GM23338 (cell line): Measurements from ENCODE around the gene AKR1C1. TPM values are rescaled to one million over a fixed set of nuclear protein-coding genes. Genes with fewer than 3 reads are reported as not detected.

ENCODE experiments used
- ATAC-seq: fragments of 200-7000 bp; cut with Tn5 transposase; 3 replicates; pipeline ENCODE4 v1.9.1; 2020
- DNase-seq: peaks from one replicate; pipeline ENCODE4 v3.0.0-alpha.2; 2015; ENCODE audit warnings: low spot score
- H2AFZ ChIP-seq: fragments of 200-600 bp; sonication (generic); 2 replicates; pipeline ENCODE4 v1.8.0; 2016; ENCODE audit warnings: antibody characterized with exemption, mild to moderate bottlenecking, moderate library complexity
- H3F3A ChIP-seq: fragments of 200-600 bp; sonication (generic); replicated peaks from 2 replicates; pipeline ENCODE4 v1.8.0; 2017; ENCODE audit warnings: antibody characterized with exemption, mixed run types, low read depth
- H3K27ac ChIP-seq: fragments of 200-600 bp; sonication (generic); 2 replicates; pipeline ENCODE4 v1.6.1; 2016; ENCODE audit warnings: low read depth
- H3K27me3 ChIP-seq: fragments of 200-600 bp; sonication (generic); 2 replicates; pipeline ENCODE4 v1.8.0; 2016; ENCODE audit warnings: mild to moderate bottlenecking, mixed run types, moderate library complexity; ENCODE audit not compliant: insufficient read depth
- H3K36me3 ChIP-seq: fragments of 200-600 bp; sonication (generic); 2 replicates; pipeline ENCODE4 v1.8.0; 2016; ENCODE audit warnings: mild to moderate bottlenecking; ENCODE audit not compliant: insufficient read depth
- H3K4me1 ChIP-seq: fragments of 200-600 bp; sonication (generic); 2 replicates; pipeline ENCODE4 v1.8.0; 2016; ENCODE audit warnings: mild to moderate bottlenecking, moderate library complexity; ENCODE audit not compliant: insufficient read depth
- H3K4me2 ChIP-seq: fragments of 200-600 bp; sonication (generic); 2 replicates; pipeline ENCODE4 v1.7.1; 2017; ENCODE audit warnings: mixed run types
- H3K4me3 ChIP-seq: fragments of 200-600 bp; sonication (generic); 2 replicates; pipeline ENCODE4 v1.6.1; 2016; ENCODE audit warnings: mixed run types
- H3K79me2 ChIP-seq: fragments of 200-600 bp; sonication (generic); replicated peaks from 2 replicates; pipeline ENCODE4 v1.8.0; 2017; ENCODE audit warnings: mild to moderate bottlenecking; ENCODE audit not compliant: insufficient read depth
- H3K9me2 ChIP-seq: fragments of 200-600 bp; sonication (generic); 2 replicates; pipeline ENCODE4 v1.8.0; 2017; ENCODE audit not compliant: insufficient read depth
- H4K20me1 ChIP-seq: fragments of 200-600 bp; sonication (generic); replicated peaks from 2 replicates; pipeline ENCODE4 v1.8.0; 2017; ENCODE audit warnings: mild to moderate bottlenecking; ENCODE audit not compliant: insufficient read depth
- H3K27ac Mint-ChIP-seq: 2 replicates; pipeline ENCODE4 v1.8.0; 2020; ENCODE audit warnings: inconsistent platforms, mild to moderate bottlenecking, moderate library complexity, mixed read lengths
- H3K27me3 Mint-ChIP-seq: 3 replicates; pipeline ENCODE4 v1.8.0; 2022; ENCODE audit warnings: low read depth, mild to moderate bottlenecking, moderate library complexity, mixed read lengths, inconsistent platforms; ENCODE audit not compliant: insufficient read depth, poor library complexity
- H3K36me3 Mint-ChIP-seq: 3 replicates; pipeline ENCODE4 v1.8.0; 2021; ENCODE audit warnings: low read depth, mild to moderate bottlenecking, inconsistent platforms, moderate library complexity, mixed read lengths
- H3K4me1 Mint-ChIP-seq: 3 replicates; pipeline ENCODE4 v1.8.0; 2020; ENCODE audit warnings: mild to moderate bottlenecking, inconsistent platforms, mixed read lengths
- H3K4me3 Mint-ChIP-seq: 3 replicates; pipeline ENCODE4 v1.8.0; 2021; ENCODE audit warnings: moderate library complexity, mild to moderate bottlenecking, inconsistent platforms, mixed read lengths
- H3K9me3 Mint-ChIP-seq: 3 replicates; pipeline ENCODE4 v1.8.0; 2020; ENCODE audit warnings: moderate library complexity, mild to moderate bottlenecking, inconsistent platforms, mixed read lengths
- CREB1 ChIP-seq: fragments of 250-450 bp; sonication (Bioruptor Pico); IDR thresholded peaks from 2 replicates; pipeline ENCODE4 v1.5.0; 2020; ENCODE audit warnings: low read depth, mild to moderate bottlenecking, moderate library complexity
- CTCF ChIP-seq, 2 experiments: fragments of 200-600 bp in 1 of 2; sonication (generic) in 1 of 2; conservative IDR thresholded peaks; 2 replicates each; pipeline versions ENCODE4 v1.5.1 to v1.6.1; 2016 to 2017; ENCODE audit warnings: antibody characterized with exemption in 2 of 2, low read depth in 2 of 2, mild to moderate bottlenecking in 2 of 2, moderate library complexity in 1 of 2
- ETS1 ChIP-seq: IDR thresholded peaks from 2 replicates; pipeline ENCODE4 v1.6.1; 2016; ENCODE audit warnings: antibody characterized with exemption
- EZH2 ChIP-seq: fragments of 200-600 bp; sonication (generic); IDR thresholded peaks from one replicate; pipeline ENCODE4 v1.8.0; 2017; ENCODE audit warnings: antibody characterized with exemption, mild to moderate bottlenecking, low read depth; ENCODE audit not compliant: unreplicated experiment
- EZH2phosphoT487 ChIP-seq: fragments of 200-600 bp; sonication (generic); IDR thresholded peaks from one replicate; pipeline ENCODE4 v1.8.1; 2018; ENCODE audit warnings: antibody characterized with exemption; ENCODE audit not compliant: unreplicated experiment
- JUNB ChIP-seq: IDR thresholded peaks from one replicate; pipeline ENCODE4 v1.6.1; 2016; ENCODE audit warnings: antibody characterized with exemption; ENCODE audit not compliant: unreplicated experiment
- NANOG ChIP-seq: IDR thresholded peaks from 2 replicates; pipeline ENCODE4 v1.6.1; 2016; ENCODE audit warnings: antibody characterized with exemption, borderline replicate concordance
- POLR2AphosphoS5 ChIP-seq: IDR thresholded peaks from 2 replicates; pipeline ENCODE4 v1.6.1; 2016; ENCODE audit warnings: antibody characterized with exemption, low read depth
- REST ChIP-seq: IDR thresholded peaks from one replicate; pipeline ENCODE4 v1.6.1; 2018; ENCODE audit warnings: antibody characterized with exemption; ENCODE audit not compliant: unreplicated experiment
- STAT1 ChIP-seq: IDR thresholded peaks from one replicate; pipeline ENCODE4 v1.6.1; 2016; ENCODE audit warnings: antibody characterized with exemption; ENCODE audit not compliant: unreplicated experiment
- ZNF114 ChIP-seq: fragments of 250-450 bp; sonication (Bioruptor Pico); IDR thresholded peaks from 2 replicates; pipeline ENCODE4 v1.5.0; 2020; ENCODE audit warnings: mild to moderate bottlenecking, moderate library complexity
- ZNF331 ChIP-seq: fragments of 250-450 bp; sonication (Bioruptor Pico); IDR thresholded peaks from 2 replicates; pipeline ENCODE4 v1.5.0; 2020; ENCODE audit warnings: low read depth, mild to moderate bottlenecking, moderate library complexity
- ZNF462 ChIP-seq: fragments of 250-450 bp; sonication (Bioruptor Pico); IDR thresholded peaks from 2 replicates; pipeline ENCODE4 v1.5.0; 2020; ENCODE audit warnings: mild to moderate bottlenecking, moderate library complexity
- polyA plus RNA-seq: library from polyadenylated mRNA; unstranded; fragments of >200 nt; fragmentation: Nextera tagmentation; extraction: Ambion mirVana; gene quantifications from 2 replicates; pipeline ENCODE4 v1.2.1, GENCODE V29; 2016
- total RNA-seq: library from RNA; depleted of rRNA; stranded (reverse); fragments of >200 nt; shearing (Covaris generic); gene quantifications from 2 replicates; pipeline ENCODE4 v1.2.3, GENCODE V29; 2014

Gene AKR1C1
- total and polyA plus RNA-seq, 2 experiments from 2014 or later = 2.6 to 5.1 TPM

- H3K27ac ChIP-seq = no peak overlapping the region
- H4K20me1 ChIP-seq = no peaks in the 10 kb centered on the region
- no peaks in the 10 kb centered on the region for H3K4me1 ChIP-seq
- Mint-ChIP-seq H3K4me3 (no peak overlapping the region), H3K27ac (no peak overlapping the region), H3K4me1 (no peaks in the 10 kb centered on the region), H3K9me3 (peaks cover 13% of the 10 kb centered on the region), H3K36me3 (peaks cover 4% of the 10 kb centered on the region; the same call in 2 of the 3 replicates), H3K27me3 (peaks cover 3% of the 10 kb centered on the region)
- H3K79me2 ChIP-seq = no peaks in the 10 kb centered on the region
- DNase-seq = no peak
- no peaks in the 10 kb centered on the region for H3K27me3 ChIP-seq
- H3K4me3 ChIP-seq = no peak overlapping the region
- H3K9me2 ChIP-seq = peaks cover 2% of the 10 kb centered on the region; the same call in 1 of the 2 replicates
- H2AFZ ChIP-seq = no peak overlapping the region
- no peak for TF ChIP-seq EZH2
- no peak for TF ChIP-seq ZNF114 (CRISPR knock-in tag)
- no peak for TF ChIP-seq ETS1
- no peak for TF ChIP-seq JUNB
- TF ChIP-seq ZNF462 = no peak
- TF ChIP-seq REST = no peak
- TF ChIP-seq CTCF (conservative IDR thresholded peaks at IDR 0.05; ENCODE audit: low read depth in 2 of 2) = no peak
- TF ChIP-seq STAT1 = no peak
- no peak for TF ChIP-seq ZNF331 (CRISPR knock-in tag)
- no peak for TF ChIP-seq EZH2phosphoT487
- TF ChIP-seq POLR2AphosphoS5 = no peak
- TF ChIP-seq NANOG = no peak
- no peak for TF ChIP-seq CREB1 (CRISPR knock-in tag)
- no peaks in the 10 kb centered on the region for H3K36me3 ChIP-seq
- H3K4me2 ChIP-seq = no peak overlapping the region
- no peaks in the 10 kb centered on the region for H3F3A ChIP-seq
- no peak for ATAC-seq
These were observed 28.7 kb upstream of the AKR1C1 start for GRCh38 chr10:4934391-4934987.
